Lung microvascular endothelial cell (primary cell): ENCODE results near the gene PPP5C. TPM values are rescaled to one million over a fixed set of nuclear protein-coding genes. Genes with fewer than 3 reads are reported as not detected.

ENCODE experiments used
- DNase-seq, 2 donors: peaks; one replicate each; pipeline versions ENCODE4 v3.0.0 to v3.0.0-alpha.2; 2010; ENCODE audit warnings: low read depth in 2 of 2
- total RNA-seq: library from RNA; depleted of rRNA; stranded (reverse); fragments of >200 nt; gene quantifications from 2 replicates; pipeline ENCODE4 v1.2.1, GENCODE V29; 2014

The PPP5C gene
- total RNA-seq, 1 donor from 2014 or later, result 61.3 TPM

DNA sequence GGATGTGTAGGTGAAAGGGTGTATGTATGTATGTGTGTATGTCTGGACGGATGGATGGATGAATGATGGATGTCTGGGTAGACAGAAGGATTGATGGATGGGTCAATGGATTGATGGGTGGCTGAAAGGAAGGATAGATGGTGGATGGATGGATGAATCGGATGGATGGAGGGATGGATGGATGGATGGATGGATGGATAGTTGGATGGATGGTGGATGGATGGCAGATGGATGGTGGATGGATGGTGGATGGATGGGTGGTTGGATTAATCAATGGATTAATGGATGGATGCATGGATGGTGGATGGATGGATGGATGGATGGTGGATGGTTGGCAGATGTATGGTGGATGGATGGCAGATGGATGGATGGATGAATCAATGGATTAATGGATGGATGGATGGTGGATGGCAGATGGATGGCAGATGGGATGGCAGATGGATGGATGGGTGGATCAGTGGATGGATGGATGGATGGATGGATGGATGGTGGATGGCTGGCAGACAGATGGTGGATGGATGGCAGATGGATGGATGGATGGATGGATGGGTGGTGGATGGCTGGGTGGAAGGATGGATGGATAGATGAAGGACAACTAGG is 16.5 kb upstream of the PPP5C start:
- DNase-seq, result no peak

DNA sequence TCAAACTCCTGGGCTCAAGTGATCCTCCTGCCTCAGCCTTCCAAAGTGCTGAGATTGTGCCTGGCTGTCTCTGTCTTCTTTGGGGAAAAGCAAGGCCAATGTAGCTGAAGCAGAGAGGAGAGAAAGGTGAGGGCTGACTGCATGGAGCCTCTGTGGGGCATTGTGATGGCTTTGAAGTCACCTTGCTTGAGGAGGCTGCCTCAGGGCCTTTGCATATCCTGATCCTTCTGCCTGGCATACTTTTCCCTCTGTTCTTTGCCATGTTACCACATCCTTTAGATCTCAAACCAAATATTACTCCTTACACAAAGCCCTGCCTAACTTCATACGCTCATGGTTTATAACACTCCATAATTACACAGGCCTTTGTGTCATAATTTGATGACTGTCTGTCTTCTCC is 9.4 kb upstream of the PPP5C start:
- DNase-seq, result no peak

DNA sequence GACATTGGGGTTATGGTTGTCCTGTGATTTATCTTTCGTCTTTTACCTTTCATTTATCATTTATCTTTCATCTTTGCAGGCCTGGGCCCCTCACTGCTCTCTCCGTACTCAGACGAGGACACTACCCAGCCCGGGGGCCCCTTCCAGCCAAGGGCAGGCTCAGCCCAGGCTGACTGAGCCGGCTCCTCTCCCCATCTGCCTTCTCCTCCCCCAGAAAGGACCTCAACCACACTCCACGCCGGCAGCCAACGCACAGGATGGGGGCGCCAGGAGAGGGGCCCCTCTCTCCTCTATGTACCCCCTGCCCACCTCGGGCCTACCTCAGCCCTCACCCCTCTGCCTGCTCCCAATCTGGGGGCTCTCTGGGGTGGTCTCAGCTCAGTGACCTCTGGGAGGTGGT is 7.4 kb upstream of the PPP5C start:
- DNase-seq, result no peak

DNA sequence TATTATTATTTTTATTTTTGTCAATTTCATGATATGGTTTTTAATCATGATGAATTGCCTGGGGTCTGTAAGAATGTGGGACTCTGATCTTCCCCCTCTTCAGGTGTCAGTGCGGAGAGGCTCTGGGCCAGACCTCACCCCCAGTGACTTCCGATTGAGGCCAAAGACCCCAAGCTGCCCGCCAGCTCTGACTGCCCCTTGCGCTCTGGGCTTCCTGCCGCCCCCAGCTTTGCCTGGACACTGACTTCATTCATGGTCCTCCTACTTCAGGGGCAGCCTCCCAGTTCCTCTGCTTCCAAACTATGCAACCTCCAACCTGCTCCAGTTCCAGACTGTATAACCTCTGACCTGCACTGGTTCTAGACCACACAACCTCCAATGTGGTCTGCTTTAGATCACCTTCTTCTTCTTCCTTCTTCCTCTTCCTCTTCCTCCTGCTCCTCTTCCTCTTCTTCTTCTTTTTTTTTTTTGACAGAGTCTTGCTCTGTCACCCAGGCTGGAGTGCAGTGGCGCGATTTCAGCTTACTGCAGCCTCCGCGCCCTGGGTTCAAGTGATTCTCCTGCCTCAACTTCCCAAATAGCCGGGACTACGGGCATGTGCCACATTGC is 6.7 kb upstream of the PPP5C start:
- no peak for DNase-seq

DNA sequence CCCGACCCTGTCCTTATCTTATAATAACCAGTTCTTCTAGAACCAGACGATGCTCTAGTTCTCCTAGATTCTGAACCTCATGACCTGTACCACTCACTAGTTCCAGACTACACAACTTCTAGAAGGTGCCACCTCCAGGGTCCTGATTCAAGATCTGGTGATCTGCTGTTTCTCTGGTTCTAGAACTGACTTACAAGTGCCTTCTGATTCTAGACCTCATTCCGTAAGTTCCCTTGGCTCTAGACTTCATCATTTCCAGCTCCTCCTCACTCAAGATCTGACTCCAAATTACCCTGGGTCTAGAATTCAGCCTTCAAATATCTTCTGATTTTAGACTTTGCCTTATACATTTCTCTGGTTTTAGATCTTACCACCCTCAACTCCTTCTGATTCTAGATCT is 5.0 kb upstream of the PPP5C start:
- no peak for DNase-seq

DNA sequence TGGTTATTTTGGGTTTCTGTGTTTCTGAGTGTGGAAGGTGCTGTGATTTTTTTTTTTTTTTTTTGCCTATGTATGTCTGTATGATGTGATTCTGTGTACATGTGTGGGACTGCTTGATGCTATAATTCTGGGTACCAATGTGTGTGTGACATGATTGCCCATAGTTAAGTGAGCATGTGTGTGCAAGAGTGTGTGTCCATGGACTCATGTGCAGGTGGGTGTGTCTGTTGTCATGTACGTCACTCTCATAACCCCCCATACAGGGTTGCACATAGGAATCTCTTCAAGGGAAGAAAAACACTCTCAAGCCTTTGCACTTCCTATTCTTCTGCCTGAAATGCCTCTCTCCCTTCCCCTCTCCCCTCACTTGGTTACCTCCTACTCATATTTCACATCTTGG is 2.5 kb upstream of the PPP5C start:
- no peak for DNase-seq

DNA sequence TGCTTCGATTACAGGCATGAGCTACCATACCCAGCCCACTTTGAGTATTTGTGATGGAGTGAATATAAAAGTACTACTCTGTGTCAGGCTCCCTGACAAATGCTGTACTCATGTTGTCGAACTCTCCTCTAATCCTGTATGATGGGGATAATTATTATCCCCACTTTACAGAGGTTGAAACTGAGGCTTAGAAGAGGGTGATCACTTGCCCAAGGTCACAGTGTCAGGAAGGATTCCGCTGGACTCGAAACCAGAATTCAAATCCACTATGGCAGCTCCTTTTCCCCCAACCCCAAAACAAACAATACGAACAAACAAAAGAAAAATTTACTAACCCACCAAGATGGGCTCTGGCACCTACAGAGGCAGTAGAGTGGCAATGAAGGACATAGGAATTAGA is 1.7 kb upstream of the PPP5C start:
- no peak for DNase-seq

DNA sequence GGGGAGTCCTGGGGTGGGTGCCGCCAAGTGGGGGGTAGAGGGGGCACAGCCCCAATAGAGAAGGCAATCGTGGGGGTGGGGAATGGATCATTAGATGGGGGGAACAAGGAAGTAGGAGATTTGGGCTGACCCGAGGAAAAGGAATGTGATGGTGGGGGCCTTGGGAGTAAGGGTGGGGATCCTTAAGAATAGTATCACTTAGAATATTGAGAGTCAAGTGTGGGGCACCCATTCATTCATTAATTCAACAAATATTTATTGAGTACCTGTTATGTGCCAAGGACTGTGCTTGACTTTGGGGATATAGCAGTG is 641 bp downstream of the PPP5C start:
- DNase-seq, result no peak

DNA sequence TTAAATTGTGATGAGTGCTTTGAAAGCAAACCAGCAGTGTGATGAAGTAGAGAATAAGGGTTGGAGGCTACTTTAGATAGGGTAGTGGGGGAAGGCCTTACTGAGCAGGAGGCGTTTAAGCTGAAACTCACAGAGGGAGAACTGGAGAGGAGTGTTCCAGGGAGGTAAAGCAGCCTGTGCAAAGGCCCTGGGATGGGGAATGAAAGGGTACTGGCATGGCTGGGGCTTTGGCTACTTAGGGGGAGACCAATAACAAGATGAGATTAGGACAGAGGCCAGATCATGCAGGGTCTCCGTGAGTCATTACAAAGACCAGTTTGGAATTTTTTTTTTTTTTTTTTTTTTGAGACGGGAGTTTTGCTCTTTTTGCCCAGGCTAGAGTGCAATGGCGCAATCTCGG is 1.1 kb downstream of the PPP5C start:
- no peak for DNase-seq

DNA sequence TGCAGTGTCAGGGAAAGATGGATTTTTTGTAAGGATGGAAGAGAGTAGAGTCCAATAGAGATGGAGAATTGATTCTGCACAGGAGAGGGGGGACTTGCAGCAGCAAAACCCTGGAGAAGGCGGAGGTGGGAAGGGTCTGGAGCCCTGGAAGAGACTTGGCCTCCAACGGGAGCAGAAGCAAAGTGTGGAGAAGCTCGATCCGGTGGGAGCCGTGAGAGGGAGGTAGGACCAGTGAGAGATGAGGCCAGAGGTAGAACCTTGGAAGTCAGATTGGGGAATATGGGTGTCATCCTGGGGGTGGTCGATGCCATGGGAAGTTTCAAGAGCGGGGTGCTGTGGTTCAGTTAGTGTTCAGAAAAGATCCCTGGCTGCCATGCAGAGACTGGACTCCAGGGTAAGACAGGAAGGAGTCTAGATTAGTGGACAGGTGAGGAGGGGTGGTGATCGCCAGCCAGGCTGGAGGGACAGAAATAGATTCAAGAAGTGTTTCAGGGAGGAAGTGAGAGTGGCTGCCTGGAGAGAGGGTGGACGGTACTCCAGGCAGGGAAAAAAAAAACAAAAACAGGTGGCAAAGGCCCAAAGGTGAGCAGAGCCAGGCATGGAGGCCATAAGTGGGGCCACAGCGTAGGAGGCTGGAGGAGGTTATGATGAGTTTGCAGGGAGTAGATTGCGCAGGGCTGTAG is 2.6 kb downstream of the PPP5C start:
- DNase-seq, result no peak

DNA sequence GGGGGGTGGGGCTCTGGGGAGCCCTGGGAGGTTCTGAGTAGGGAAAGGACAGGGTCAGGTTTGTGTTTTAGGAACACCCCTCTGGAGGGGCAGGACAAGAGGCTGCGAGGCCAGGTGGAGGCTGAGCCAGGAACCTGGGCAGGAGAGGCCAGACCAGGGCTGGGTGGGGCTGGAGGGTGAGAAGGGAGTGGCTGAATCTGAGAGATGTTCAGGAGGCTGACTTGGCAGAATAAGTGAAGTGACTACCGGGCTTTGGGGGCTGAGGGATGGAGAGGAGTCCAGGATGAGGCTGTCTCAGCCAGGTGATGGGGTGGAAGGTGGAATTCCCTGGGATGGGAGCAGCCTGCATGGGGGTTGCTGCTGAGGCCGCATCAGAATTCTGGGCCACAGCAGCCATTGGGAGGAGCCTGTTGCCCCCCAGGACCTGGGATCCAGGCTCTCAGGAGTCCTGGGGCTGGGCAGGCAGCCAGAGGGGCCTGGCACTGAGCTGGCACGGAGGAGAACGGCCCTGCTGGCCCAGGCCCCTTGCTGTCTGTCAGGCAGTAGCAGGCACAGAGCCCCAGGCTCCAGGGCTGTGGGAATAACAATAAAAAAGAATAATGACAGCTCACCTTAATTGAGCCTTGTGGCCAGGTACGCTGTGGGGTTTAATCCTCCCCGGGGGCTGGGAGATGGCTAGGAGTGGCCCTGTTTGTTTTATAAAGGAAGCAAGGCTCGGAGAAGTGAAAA is 3.3 kb downstream of the PPP5C start:
- no peak for DNase-seq

DNA sequence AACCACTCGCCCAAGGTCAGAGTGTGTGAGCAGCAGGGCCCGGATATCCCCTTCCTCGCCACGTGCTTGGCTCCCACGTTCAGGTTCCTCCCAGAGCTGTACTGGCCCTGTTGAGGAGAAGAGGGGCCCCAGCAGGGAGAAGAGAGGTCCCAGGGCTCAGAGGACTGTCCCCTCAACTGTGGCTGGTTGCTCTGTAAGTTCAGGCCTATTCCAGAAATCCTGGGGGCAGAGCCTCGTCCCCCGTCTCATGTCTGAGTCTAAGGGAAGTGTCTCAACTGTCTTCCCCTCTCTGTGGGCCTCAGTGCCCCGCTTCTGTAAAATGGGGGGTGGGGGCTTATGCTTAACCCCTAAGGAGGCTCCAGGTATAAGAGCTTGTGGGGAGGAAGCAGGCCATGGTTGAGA is 3.9 kb downstream of the PPP5C start:
- DNase-seq, result peak; percentile 60 to 80

DNA sequence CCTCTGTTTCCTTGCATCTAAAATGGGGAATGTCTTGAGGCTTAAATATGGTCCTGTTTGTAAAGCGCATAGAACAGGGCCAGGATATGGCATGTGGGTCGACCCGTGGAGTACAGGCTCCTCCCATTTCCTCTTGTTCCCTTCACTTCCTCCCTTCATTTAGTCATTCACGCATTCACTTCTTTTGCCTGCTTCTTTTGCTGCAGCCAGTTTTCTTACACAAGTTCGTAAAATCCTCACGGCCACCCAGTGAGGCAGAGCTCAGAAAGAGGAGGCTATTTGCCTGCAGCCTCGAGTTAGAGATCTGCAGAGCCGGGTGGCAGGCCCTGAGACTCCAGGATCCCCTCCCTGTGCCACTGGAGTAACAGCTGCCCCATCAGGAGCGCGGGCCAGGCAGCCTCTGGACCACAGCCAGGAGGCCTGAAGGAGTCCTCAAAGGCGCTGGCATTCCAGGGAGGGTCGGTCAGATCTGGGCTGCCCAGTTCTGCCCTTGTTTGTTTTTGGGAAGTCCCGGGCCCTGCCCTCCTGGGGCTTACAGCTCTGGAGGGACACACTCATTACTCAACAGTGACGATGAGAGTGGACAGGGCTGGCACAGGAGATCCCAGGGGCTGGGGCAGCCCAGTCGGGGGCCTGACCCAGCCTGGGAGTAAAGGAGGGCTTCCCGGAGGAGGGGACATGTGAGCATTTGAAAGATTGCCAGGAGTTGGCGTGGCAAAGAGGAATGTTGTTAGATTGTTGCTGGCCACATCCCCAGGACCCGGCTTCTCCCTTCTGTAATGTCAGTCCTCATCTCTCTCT is 4.6 kb downstream of the PPP5C start:
- DNase-seq, result peak; percentile 55 to 83

DNA sequence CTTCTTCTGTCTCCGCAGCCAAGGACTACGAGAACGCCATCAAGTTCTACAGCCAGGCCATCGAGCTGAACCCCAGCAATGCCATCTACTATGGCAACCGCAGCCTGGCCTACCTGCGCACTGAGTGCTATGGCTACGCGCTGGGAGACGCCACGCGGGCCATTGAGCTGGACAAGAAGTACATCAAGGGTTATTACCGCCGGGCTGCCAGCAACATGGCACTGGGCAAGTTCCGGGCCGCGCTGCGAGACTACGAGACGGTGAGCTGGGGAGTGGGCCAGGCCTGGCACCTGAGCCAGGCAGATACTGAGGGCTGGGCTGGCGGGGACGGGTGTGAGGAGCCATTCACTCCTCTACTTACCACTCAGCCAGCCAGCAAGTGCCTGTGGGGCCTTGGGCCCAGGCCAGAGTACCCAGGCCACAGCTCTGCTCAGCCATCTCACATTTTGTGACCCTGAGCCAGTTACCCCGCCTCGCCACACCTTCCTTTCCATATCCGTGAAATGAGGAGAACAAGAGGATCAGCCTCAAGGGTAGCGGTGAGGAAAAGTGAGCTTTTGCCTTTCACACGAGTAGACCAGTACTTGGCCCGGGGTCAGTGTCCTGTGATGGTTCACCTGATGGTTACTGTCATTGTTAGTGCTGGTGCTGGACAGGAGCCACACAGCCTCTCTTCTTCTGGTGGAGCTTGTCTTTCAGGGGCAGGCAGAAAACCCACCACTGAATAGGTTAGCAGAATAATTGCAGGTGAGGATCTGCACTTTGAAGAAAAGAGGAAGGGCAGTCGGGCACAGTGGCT is 7.0 kb downstream of the PPP5C start:
- DNase-seq, result no peak

DNA sequence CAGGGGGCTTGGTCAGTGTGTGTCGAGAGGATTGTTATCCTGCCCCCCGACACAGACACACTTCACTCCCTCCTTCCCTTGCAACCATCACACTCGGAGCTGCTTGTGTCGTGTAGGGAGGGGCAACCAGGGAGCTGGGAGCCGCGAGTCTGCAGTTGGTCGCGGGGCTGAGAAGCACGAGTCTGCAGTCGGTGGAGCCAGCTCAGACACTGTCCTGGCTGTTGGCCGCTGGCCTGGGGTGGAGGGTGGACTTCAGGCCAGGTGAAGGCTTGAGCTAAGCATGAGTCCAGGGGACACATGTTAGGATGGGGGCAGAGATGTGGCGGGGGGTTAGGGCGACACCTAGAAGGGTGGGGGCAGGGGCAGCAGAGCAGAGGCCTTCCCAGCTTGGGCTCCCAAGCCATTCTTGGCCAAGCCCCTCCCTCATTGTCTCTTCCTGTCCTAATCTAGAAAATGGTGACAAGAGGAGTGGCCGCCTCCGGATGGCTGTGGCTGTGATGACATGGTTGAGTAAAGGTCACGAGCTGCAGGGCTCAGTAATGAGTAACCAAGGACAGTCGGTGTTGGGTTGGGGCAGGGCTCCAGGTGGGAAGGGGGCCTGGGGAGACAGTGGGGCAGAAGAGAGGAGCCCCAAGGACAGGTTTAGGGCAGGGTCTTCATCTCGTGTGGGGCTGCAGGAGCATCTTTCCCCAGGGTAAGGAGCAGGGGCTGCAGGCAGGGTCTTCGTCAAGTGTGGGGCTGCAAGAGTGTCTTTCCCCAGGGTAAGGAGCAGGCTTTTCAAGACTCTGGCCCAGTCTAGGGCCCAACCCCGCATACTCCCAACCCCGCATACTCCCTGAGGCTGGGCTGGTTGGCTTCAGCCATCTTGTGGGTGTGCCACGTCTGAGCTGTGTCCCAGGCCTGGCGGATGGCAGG is 8.6 kb downstream of the PPP5C start:
- DNase-seq, result no peak

DNA sequence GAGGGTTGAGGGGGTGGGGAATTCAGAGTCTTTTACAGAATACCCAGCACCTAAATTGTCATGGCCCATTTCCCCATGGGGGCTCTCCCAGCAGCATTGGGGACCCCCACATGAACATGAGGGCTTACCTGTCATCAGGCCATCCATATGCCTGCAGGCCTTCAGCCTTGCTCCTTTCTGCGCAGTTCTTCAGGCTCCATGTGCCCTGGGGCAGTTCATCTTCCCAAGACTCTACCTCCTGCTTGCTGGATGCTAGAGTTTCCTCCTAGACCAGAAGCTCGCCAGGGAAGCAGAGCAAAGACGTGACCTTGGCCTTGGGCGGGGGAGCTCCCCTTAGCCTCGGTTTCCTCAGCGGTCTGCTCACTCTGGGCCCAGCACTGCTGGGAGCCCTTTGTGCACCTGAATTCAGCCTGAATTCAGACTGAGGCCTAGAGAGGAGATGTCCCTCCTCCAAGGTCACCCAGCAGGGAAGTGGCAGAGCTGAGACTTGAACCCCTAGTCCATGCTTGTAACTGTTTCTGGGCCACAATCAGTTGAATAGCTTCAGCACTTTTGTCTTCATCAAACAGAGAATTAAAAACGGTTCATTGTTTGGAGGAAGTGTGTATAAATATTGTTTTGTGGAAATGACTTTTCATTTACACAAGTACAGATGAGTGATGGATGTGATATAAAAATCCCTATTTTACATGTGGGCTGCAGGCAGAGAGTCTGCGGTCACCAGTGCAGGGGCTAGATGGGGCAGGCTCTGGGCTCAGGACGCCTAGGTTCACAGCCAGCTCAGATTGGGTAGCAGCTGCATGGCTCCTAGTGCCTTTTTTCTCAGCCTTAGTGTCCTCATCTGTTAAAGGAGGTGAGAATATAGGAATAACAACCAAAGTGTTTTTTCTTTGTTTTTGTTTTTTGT is 9.5 kb downstream of the PPP5C start:
- no peak for DNase-seq

DNA sequence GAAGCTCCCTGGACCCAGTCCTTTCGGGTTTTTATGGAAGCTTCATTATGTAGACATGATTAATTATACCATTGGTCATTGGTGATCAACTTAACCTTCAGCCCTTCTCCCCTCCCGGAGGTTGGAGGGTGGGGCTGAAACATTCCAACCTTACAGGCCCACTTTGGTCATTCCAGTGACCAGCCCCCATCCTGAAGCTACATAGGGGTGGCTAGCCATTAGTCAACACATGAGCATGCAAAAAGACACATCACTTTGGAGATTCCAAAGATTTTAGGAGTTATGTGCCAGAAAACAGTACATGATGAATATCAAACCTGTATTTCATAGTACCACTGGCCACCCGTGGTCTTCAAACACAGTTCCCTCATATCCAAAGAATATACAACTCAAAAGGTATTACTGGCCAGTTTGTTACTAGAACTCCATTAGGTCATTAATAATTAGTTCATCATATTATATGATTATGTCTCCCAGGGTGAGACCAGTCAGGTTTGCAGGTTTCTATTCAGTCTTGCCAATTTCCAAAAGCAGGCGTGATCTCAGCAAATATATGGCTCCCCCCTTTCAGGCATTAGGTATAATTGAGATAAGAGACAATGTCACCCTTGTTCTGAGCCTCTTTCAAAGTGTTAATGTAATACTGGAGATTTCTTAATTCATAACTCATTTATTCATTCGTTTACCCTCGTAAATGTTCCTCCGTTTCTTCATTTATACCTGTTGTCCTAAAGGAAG is 11.1 kb downstream of the PPP5C start:
- DNase-seq, result no peak

DNA sequence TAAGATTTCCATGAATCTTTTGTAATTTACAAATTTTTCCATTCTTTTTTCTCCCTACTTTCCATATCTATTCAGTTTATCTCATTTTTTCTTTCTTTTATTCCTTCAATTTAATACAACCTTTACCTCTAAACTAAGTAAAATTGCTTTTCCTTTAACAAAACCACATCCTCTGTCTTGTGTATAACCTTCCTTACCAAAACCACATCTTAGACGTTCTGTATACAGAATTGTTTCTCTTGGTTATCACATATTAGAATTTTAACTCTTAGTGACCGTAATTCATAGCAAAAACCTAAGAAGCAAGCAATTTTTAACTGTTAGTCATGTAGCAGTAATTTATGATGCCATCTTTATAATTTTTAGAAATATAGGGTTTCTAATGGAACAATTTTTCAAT is 15.0 kb downstream of the PPP5C start:
- DNase-seq, result no peak
